ENCODE results near the gene NRP2. TPM values are rescaled to one million over a fixed set of nuclear protein-coding genes. Genes with fewer than 3 reads are reported as not detected.

Gene NRP2
- total RNA-seq, 2 experiments from 2014 or later = 0.19 TPM; not detected in 1

DNA sequence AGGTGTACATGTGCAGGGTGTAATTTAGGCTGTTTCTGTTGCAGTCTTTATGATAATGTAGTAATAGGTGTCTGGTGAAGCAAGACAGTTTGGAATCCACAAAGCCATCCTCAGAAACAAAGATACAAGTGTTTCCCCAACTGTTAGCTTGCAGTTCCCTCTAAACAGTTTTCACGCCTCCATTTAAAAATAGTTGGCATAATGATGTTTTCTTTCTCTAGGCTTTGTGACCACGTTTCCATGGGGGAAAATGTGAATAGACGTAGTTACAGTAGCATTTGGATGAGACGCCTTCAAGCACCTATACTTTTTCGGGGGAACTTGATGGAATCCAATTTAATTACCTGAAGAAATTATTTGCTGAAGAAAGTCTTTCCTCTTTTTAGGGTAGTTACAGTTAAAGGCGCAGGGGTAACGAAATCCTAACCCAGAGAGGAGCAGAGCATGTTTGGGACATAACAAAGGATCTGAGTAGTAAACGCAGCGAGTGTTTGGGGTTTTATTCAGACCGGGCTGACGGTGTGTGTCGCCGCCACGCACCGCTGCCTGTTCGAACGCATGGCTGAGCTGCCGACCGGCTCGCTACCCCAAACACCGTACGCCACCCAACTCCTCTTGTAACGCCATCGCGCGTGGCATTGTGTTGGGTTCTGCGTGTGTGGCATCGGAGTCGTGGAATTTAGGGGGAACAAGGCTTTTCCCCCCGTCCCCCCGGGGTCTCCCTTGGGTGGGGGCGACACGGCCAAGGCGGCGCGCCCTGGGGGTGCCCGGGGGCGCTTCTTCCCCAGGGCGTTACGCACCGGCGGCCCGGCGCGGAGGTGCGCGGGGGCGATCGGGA, 681 bp upstream of the NRP2 start:
- Mint-ChIP-seq H3K27me3 (peaks cover 54% of the 10 kb centered on the region), H3K27ac (no peak overlapping the region), H3K4me1 (ENCODE audit: low read depth) (peaks cover 32% of the 10 kb centered on the region), H3K4me3 (peak overlapping the region; percentile 78), H3K36me3 (ENCODE audit: low read depth) (no peaks in the 10 kb centered on the region), H3K9me3 (no peaks in the 10 kb centered on the region)
- TF ChIP-seq, protein P1, sequence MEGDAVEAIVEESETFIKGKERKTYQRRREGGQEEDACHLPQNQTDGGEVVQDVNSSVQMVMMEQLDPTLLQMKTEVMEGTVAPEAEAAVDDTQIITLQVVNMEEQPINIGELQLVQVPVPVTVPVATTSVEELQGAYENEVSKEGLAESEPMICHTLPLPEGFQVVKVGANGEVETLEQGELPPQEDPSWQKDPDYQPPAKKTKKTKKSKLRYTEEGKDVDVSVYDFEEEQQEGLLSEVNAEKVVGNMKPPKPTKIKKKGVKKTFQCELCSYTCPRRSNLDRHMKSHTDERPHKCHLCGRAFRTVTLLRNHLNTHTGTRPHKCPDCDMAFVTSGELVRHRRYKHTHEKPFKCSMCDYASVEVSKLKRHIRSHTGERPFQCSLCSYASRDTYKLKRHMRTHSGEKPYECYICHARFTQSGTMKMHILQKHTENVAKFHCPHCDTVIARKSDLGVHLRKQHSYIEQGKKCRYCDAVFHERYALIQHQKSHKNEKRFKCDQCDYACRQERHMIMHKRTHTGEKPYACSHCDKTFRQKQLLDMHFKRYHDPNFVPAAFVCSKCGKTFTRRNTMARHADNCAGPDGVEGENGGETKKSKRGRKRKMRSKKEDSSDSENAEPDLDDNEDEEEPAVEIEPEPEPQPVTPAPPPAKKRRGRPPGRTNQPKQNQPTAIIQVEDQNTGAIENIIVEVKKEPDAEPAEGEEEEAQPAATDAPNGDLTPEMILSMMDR (IDR thresholded peaks at IDR 0.05) = no peak
- H3K27ac ChIP-seq (ENCODE audit: low read depth in 1 of 2, low read length in 2 of 2) = no peak overlapping the region
- ChIA-PET POLR2A (interaction anchor here (1.0 kb wide), 1 partner anchor 25 kb away, joined by 5 read pairs; no protein-coding TSS in a partner anchor), CTCF (no interaction called here)
- peaks cover 52 to 56% of the 10 kb centered on the region in 2 experiments for H3K27me3 ChIP-seq (ENCODE audit: control insufficient read depth in 1 of 2, insufficient read depth in 2 of 2, low read length in 2 of 2)
- peak overlapping the region; percentile 21 for H3K4me3 ChIP-seq (ENCODE audit: low read length)
- peaks cover 23% of the 10 kb centered on the region for H3K4me1 ChIP-seq (ENCODE audit: insufficient read depth, low read length)
- intact Hi-C loops (cut with DNase I, micrococcal nuclease) = loop anchor here in 1 of 2 experiments (2.0 to 5.0 kb wide), 2 partner anchors 794 to 811 kb away; no protein-coding TSS in a partner anchor
- DNase-seq = no peak
- no peak for ATAC-seq (ENCODE audit: poor library complexity)
- H3K36me3 ChIP-seq (ENCODE audit: insufficient read depth, low read length) = no peaks in the 10 kb centered on the region
- H3K9me3 ChIP-seq (ENCODE audit: control insufficient read depth in 1 of 2, insufficient read depth in 1 of 2, low read length in 2 of 2) = peaks cover 0 to 14% of the 10 kb centered on the region in 2 experiments

DNA sequence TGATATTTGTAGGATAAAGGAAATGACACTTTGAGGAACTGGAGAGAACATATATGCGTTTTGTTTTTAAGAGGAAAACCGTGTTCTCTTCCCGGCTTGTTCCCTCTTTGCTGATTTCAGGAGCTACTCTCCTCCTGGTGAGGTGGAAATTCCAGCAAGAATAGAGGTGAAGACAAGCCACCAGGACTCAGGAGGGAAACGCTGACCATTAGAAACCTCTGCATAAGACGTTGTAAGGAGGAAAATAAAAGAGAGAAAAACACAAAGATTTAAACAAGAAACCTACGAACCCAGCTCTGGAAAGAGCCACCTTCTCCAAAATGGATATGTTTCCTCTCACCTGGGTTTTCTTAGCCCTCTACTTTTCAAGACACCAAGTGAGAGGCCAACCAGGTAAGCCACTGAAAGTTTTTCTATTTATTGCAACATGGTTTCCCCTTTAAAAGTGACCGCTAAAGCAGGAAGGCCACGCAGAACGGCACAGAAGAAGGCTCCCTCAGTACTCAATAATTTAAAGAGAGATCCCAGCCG, 735 bp downstream of the NRP2 start:
- no peak for DNase-seq
- Mint-ChIP-seq H3K27ac (no peak overlapping the region), H3K4me3 (peak overlapping the region; percentile 70), H3K27me3 (peaks cover 68% of the 10 kb centered on the region), H3K36me3 (ENCODE audit: low read depth) (no peaks in the 10 kb centered on the region), H3K9me3 (no peaks in the 10 kb centered on the region), H3K4me1 (ENCODE audit: low read depth) (peaks cover 39% of the 10 kb centered on the region)
- ChIA-PET POLR2A (no interaction called here), CTCF (no interaction called here)
- no peak overlapping the region for H3K4me3 ChIP-seq (ENCODE audit: low read length)
- H3K36me3 ChIP-seq (ENCODE audit: insufficient read depth, low read length) = no peaks in the 10 kb centered on the region
- TF ChIP-seq, protein P1 (IDR thresholded peaks at IDR 0.05) = no peak
- peaks cover 23% of the 10 kb centered on the region for H3K4me1 ChIP-seq (ENCODE audit: insufficient read depth, low read length)
- H3K9me3 ChIP-seq (ENCODE audit: control insufficient read depth in 1 of 2, insufficient read depth in 1 of 2, low read length in 2 of 2) = peaks cover 0 to 14% of the 10 kb centered on the region in 2 experiments
- no peak for ATAC-seq (ENCODE audit: poor library complexity)
- intact Hi-C loops (cut with DNase I, micrococcal nuclease) = loop anchor here in 1 of 2 experiments (5.0 kb wide), 1 partner anchor 796 kb away; no protein-coding TSS in a partner anchor
- H3K27ac ChIP-seq (ENCODE audit: low read depth in 1 of 2, low read length in 2 of 2) = no peak overlapping the region
- H3K27me3 ChIP-seq (ENCODE audit: control insufficient read depth in 1 of 2, insufficient read depth in 2 of 2, low read length in 2 of 2) = peaks cover 61 to 67% of the 10 kb centered on the region in 2 experiments

DNA sequence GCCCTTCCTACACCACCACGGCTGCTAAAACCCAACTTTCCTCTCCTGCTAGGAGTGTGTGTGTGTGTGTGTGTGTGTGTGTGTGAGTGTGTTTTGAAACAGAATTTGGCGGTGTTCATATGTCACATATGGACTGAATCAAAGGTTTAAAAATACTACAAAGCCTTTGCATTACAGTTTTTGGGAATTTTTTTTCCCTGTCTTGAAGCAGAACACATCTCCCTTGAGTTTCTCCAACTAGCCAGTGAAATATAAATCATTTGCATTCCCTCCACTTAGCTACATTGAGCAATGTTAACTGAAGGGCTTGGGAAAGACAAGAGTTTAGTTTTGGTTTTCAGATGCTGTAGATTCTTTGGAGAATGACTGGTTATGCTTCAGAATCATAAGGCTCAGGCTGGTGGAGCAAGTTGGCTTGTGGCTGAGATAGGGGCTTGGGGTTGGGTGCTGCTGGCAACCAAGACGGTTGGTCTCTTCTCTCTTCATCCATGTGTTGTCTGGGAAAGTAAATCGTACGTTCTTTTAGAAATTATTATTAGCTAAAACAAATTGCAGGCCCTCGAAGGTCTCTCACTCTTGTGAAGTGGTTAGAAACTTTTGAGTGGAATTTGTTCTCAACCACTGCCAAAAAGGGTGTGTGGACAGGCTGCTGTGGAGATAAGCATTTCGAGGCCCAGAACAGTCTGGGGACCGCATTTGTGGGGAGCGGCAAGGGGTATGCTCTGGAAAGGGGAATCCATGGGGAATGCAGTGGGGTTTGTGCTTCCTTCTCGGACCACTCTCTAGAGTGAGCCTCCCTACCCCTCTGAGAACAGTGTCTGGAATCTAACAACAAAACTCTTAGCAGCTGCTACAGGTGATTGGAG, 1.4 kb downstream of the NRP2 start:
- no peak overlapping the region for H3K27ac ChIP-seq (ENCODE audit: low read depth in 1 of 2, low read length in 2 of 2)
- ChIA-PET POLR2A (no interaction called here), CTCF (no interaction called here)
- Mint-ChIP-seq H3K4me3 (peak overlapping the region; percentile 70), H3K36me3 (ENCODE audit: low read depth) (no peaks in the 10 kb centered on the region), H3K9me3 (no peaks in the 10 kb centered on the region), H3K27ac (no peak overlapping the region), H3K27me3 (peaks cover 75% of the 10 kb centered on the region), H3K4me1 (ENCODE audit: low read depth) (peaks cover 39% of the 10 kb centered on the region)
- TF ChIP-seq, protein P1 (IDR thresholded peaks at IDR 0.05) = no peak
- H3K36me3 ChIP-seq (ENCODE audit: insufficient read depth, low read length) = no peaks in the 10 kb centered on the region
- intact Hi-C loops (cut with DNase I, micrococcal nuclease) = loop anchor here in 1 of 2 experiments (5.0 kb wide), 1 partner anchor 796 kb away; no protein-coding TSS in a partner anchor
- ATAC-seq (ENCODE audit: poor library complexity) (no peak), DNase-seq (no peak)
- no peak overlapping the region for H3K4me3 ChIP-seq (ENCODE audit: low read length)
- peaks cover 0 to 14% of the 10 kb centered on the region in 2 experiments for H3K9me3 ChIP-seq (ENCODE audit: control insufficient read depth in 1 of 2, insufficient read depth in 1 of 2, low read length in 2 of 2)
- peaks cover 61 to 67% of the 10 kb centered on the region in 2 experiments for H3K27me3 ChIP-seq (ENCODE audit: control insufficient read depth in 1 of 2, insufficient read depth in 2 of 2, low read length in 2 of 2)
- H3K4me1 ChIP-seq (ENCODE audit: insufficient read depth, low read length) = peaks cover 23% of the 10 kb centered on the region
